Left forelimb (tissue), 1 donor: ENCODE data around the gene FIGNL2.

Experiments used
- DNase-seq: peaks from one replicate; pipeline ENCODE4 v3.0.0-alpha.2; 2018; ENCODE audit warnings: low spot score

The FIGNL2 gene

GRCh38 chr12:51773145-51773869 is 75.2 kb downstream of the FIGNL2 start:
- no peak for DNase-seq

- no peak for DNase-seq
Measured at GRCh38 chr12:51771008-51771407, 77.5 kb downstream of the FIGNL2 start.
